Stimulated activated memory B cell treated with anti-CD40 and anti-IgM and Interleukin-4, amounts not matched to agents 10 μg/mL and 1 μg/mL and 100 μg/mL, for 72 hours (primary cell): ENCODE data around the gene PNMA1.

Experiments used
- ATAC-seq: fragments of 150-1000 bp; cut with Tn5 transposase; 2 replicates; pipeline ENCODE4 v1.10.0; 2021
- H3K27ac Mint-ChIP-seq: one replicate; pipeline ENCODE4 v1.8.0; 2022; ENCODE audit warnings: mild to moderate bottlenecking, mixed read lengths
- H3K27me3 Mint-ChIP-seq: one replicate; pipeline ENCODE4 v1.8.0; 2022; ENCODE audit warnings: mixed read lengths
- H3K36me3 Mint-ChIP-seq: one replicate; pipeline ENCODE4 v1.8.0; 2022; ENCODE audit warnings: mixed read lengths
- H3K4me1 Mint-ChIP-seq: one replicate; pipeline ENCODE4 v1.8.0; 2022; ENCODE audit warnings: mixed read lengths
- H3K4me3 Mint-ChIP-seq: one replicate; pipeline ENCODE4 v1.8.0; 2022; ENCODE audit warnings: mild to moderate bottlenecking, moderate library complexity, mixed read lengths
- H3K9me3 Mint-ChIP-seq: one replicate; pipeline ENCODE4 v1.8.0; 2022; ENCODE audit warnings: mixed read lengths

PNMA1 gene

DNA sequence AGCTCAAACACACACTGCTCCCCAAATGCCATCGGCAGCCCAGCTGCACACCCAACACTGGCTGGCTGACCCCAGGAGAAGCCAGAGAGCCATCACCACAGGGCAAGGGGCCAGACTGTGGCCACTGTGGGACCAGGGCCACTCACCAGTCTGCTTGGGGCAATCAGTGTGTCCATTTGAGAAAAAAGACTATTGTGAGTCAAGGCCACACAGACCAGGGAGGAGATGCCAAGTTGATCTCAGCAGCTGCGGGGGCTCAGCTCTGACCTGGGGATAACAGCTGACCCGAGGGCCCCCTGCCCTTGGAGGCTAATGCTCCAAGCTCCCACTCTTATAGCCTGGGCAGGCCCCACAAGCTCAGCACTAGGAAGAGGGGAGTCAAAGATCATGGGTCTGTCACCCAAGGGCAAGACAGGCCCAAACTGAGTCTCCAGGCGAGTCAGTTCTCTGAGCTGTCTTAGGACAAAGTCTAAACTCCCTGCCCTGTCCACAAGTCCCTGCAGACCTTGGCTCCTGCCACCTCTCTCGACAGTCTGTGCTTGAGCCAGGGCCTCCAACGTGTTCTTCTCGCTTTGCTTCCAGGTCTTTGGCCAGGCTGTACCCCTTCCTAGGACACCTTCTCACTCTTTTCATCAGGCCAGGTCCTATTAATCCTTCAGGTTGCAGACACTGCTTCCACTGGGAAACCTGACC, 30.1 kb upstream of the PNMA1 start:
- H3K27ac Mint-ChIP-seq, result peak overlapping the region; percentile 87
- no peak for ATAC-seq
- no peaks in the 10 kb centered on the region for H3K9me3 Mint-ChIP-seq

DNA sequence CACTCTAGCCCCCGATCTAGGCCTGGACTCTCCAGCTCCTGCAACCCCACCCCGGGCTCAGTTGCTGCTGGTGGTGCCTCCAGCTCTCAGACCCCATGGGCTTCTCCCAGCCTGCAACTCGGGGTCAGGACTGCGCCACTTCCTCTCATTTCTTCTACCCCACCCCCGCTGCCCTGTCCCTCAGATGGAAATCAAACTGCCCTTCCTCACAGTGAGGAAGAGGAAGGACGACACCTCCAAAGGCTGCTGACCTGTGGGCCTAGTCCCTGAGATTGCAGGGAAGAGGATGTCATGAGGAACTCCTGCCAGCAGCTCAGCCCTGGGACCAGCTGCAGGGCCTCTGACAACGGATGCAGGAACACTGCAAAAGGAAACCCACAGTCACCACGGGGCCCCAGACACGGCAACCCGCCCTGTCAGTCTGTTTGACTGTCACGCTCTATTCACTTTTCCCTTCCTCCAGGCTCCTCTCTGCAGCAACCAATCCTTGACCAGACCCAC, 29.3 kb upstream of the PNMA1 start:
- peaks cover 16% of the 10 kb centered on the region for H3K36me3 Mint-ChIP-seq
- peak; percentile 68 for ATAC-seq
- H3K27me3 Mint-ChIP-seq, result no peaks in the 10 kb centered on the region

More for the DNA sequence above, 30.1 kb upstream of the PNMA1 start:
- Mint-ChIP-seq H3K4me1 (peaks cover 96% of the 10 kb centered on the region), H3K4me3 (peak overlapping the region; percentile 62), H3K36me3 (peaks cover 8% of the 10 kb centered on the region), H3K27me3 (no peaks in the 10 kb centered on the region)

DNA sequence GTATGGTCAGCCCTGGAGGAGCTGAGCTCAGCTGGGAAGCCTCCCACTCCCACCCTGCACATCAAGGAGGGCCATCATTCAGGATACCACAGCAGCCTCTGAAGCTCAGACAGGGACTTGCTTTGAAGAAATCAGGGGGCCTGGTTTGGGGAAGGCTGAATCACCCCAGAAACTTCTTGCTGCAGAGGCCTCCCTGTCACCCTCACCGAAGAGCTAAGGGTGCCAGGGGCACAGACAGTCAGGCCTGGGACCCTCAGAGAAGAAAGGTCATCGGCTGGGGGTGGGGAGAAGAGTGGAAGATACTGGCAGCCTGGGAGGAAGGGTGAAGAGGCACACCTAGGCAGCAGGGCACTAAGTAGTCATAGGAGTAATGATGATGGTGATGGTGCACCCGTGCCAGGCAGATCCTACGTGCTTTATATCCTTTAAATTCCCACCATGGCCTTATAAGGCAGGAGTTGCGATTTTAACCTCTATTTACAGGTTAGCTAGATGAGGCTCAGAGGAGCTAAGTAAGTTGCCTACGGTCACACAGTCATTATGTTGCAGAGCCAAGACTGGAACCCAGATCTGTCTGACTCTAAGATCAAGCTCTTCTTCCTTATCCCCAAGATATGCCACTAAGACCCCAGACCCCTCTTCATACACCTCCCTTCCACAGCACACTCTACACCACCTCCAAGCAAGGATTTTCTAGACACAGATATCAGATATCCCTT, 28.5 kb upstream of the PNMA1 start:
- H3K27me3 Mint-ChIP-seq, result no peaks in the 10 kb centered on the region
- H3K4me1 Mint-ChIP-seq, result peaks cover 81% of the 10 kb centered on the region
- H3K36me3 Mint-ChIP-seq, result peaks cover 18% of the 10 kb centered on the region
- no peaks in the 10 kb centered on the region for H3K9me3 Mint-ChIP-seq
- peak overlapping the region; percentile 76 for H3K4me3 Mint-ChIP-seq
- H3K27ac Mint-ChIP-seq, result peak overlapping the region; percentile 87
- ATAC-seq, result no peak

More for the DNA sequence above, 29.3 kb upstream of the PNMA1 start:
- Mint-ChIP-seq H3K9me3 (no peaks in the 10 kb centered on the region), H3K4me1 (peaks cover 89% of the 10 kb centered on the region), H3K27ac (peak overlapping the region; percentile 87), H3K4me3 (peak overlapping the region; percentile 62)

DNA sequence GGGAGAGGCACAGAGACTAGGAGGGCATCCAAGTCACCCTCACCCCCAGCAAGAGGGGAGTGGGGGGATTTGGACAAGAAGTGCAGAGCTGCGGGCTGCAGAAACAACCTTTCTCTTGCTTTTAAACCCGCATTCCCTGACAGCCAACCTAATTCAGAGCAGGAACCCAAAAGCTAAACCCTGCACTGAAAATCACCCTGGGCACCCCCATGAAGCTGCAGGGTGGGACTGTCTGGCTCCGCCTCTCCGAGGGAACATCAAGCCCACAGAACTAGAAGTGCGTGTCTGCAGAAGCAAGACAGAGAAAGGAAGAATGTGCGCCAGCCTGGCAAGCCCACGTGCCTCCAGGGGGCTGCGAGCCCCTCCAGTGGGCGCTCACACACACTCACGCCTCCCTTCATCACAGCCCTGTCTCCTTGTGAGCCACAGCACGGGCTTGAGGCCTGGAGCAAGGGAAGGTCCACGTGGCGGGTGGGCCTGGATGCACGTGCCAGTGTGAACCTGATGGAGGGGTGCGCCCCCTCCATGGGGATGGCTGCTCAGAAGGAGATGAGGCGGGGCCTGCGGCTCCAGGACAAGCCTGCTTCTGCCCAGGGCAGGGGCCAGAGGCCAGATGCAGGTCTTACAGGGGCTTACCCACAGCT, 27.8 kb upstream of the PNMA1 start:
- ATAC-seq, result peak; percentile 63
- peaks cover 21% of the 10 kb centered on the region for H3K36me3 Mint-ChIP-seq
- H3K9me3 Mint-ChIP-seq, result no peaks in the 10 kb centered on the region
- peaks cover 74% of the 10 kb centered on the region for H3K4me1 Mint-ChIP-seq
- H3K27me3 Mint-ChIP-seq, result no peaks in the 10 kb centered on the region
- peak overlapping the region; percentile 87 for H3K27ac Mint-ChIP-seq
- H3K4me3 Mint-ChIP-seq, result peak overlapping the region; percentile 76

DNA sequence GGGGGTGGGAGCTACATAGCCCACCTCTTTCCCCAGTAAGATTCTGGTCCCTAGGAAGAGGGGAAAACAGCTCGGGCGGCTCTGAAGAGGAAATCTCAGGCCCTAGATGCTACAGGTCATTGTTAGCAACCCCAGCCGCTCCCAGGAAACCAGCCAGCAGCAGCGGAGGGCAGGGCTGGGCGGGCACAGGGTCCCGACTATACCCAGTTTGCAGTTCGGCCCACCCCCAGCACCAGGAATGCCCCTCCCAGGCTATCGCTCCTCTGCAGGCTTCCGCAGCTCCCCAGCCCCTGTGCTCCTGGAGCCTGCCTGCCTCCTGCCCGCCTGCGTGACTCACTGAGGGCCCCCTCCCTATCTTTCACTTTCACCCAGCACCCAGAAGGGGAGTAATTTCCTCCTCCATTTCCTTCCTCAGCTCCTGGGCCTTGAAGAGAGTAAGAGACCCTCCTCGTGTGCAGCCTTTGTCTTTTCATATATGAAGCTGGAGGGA, 27.2 kb upstream of the PNMA1 start:
- H3K36me3 Mint-ChIP-seq, result peaks cover 26% of the 10 kb centered on the region
- H3K4me3 Mint-ChIP-seq, result peak overlapping the region; percentile 76
- H3K27me3 Mint-ChIP-seq, result no peaks in the 10 kb centered on the region
- H3K9me3 Mint-ChIP-seq, result no peaks in the 10 kb centered on the region
- peak; percentile 68 for ATAC-seq
- peaks cover 68% of the 10 kb centered on the region for H3K4me1 Mint-ChIP-seq
- peak overlapping the region; percentile 87 for H3K27ac Mint-ChIP-seq

DNA sequence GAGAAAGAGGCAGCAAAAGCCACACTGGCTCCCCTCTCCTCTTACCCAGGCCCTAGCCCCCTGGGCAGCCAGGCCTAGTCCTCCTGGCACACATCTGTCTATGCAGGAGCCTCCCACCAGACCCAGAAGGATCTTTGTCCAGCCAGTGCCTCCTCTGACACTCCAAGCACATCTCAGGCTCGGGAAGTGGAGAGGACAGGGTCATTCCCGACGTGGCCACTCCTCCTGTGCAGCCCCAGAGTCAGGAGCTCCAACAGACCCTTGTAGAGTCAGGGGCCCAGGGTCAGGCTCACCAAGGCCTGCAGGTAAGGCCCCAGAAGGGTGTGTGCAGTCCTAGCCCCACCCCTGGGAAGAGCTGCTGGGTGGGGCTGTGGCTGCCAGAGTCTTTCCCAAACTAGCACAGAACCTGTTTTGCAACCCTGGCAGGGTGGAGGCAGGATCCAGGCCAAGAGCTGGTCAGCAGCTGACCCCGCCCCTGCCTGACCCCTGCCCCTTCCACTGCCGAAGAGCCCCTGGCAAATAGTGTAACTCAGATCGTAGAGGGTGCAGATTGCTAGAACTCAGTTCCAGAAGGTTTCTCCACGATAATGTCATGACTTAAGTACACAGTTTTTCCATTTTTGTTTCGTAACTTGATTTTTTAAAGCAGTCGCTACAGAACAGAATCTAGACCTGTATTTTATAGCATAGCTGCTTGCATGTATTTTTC, 26.6 kb upstream of the PNMA1 start:
- peak overlapping the region; percentile 87 for H3K27ac Mint-ChIP-seq
- H3K36me3 Mint-ChIP-seq, result peaks cover 26% of the 10 kb centered on the region
- H3K27me3 Mint-ChIP-seq, result no peaks in the 10 kb centered on the region
- H3K9me3 Mint-ChIP-seq, result no peaks in the 10 kb centered on the region
- peaks cover 62% of the 10 kb centered on the region for H3K4me1 Mint-ChIP-seq
- no peak for ATAC-seq
- H3K4me3 Mint-ChIP-seq, result peak overlapping the region; percentile 76

DNA sequence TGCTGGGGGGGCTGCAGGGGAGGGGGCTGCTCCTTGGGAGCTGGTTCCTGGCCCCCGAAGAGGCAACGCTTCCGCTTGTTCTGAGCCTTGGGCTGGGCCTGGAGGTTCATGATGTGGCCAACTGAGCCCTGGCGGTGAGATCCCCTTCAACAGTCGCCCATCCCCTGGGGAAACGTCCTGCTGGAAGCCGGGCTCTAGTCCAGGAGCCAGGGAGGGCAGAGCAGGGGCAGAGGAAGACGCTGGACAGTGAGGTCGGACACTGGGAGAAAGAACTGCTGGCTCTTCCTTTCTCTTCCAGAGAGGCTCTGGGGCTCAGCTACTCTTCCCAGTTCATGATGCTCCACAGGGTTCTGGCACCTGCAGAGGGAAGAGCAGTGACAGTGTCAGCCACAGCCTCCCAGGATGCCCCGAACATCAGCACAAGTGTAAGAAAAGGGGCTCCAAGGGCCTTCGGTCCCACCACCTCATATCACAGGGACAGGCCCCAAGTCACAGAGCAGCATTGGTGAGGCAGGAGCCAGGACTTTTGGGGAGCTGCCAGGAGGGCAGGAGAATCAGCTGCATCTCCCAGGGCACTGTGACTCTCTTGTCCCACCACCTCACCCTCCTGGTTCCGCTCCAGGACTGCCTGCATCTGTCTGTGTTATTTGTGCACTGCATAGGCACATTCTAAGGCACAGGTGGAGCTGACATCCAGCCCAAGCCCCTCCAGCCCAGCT, 25.9 kb upstream of the PNMA1 start:
- Mint-ChIP-seq H3K4me3 (no peak overlapping the region), H3K27me3 (no peaks in the 10 kb centered on the region), H3K36me3 (peaks cover 26% of the 10 kb centered on the region), H3K4me1 (peaks cover 55% of the 10 kb centered on the region), H3K27ac (peak overlapping the region; percentile 87), H3K9me3 (no peaks in the 10 kb centered on the region)
- no peak for ATAC-seq

DNA sequence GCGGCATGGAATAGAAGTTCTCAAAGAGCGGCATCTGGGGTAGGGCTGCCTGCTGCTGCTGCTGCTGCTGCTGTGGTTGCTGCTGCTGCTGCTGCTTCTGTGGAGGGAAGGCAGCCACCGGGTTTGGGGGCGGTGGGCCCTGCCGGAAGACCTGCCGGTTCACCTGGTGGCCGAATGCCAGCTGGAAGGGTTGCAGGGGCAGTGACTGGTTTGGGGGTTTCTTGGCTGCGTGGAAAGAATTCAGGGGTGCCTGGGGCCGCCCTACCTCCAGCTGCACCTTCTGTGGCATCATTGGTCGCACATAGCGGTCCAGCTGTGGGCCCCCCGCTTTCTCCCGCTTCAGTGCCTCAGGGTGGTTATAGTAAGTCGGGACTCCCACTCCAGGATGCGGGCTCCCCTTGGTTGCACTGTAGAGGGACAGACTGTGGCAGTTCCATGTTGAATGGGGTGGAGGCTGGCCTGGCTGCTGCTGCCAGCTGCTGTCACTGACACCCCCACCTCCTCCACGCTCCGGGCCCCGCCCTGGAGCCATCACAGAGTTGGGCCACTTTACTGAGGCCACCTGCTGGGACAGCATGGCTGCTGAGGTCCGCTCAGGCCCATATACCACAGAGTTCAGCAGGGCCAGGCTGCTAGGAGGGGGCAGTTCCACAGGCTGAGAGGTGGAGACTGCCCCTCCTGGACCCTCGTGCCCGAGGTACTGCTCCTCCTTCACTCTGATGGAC, 25.2 kb upstream of the PNMA1 start:
- H3K27ac Mint-ChIP-seq, result peak overlapping the region; percentile 87
- peaks cover 33% of the 10 kb centered on the region for H3K36me3 Mint-ChIP-seq
- H3K4me3 Mint-ChIP-seq, result no peak overlapping the region
- H3K27me3 Mint-ChIP-seq, result no peaks in the 10 kb centered on the region
- no peak for ATAC-seq
- no peaks in the 10 kb centered on the region for H3K9me3 Mint-ChIP-seq
- H3K4me1 Mint-ChIP-seq, result peaks cover 54% of the 10 kb centered on the region

DNA sequence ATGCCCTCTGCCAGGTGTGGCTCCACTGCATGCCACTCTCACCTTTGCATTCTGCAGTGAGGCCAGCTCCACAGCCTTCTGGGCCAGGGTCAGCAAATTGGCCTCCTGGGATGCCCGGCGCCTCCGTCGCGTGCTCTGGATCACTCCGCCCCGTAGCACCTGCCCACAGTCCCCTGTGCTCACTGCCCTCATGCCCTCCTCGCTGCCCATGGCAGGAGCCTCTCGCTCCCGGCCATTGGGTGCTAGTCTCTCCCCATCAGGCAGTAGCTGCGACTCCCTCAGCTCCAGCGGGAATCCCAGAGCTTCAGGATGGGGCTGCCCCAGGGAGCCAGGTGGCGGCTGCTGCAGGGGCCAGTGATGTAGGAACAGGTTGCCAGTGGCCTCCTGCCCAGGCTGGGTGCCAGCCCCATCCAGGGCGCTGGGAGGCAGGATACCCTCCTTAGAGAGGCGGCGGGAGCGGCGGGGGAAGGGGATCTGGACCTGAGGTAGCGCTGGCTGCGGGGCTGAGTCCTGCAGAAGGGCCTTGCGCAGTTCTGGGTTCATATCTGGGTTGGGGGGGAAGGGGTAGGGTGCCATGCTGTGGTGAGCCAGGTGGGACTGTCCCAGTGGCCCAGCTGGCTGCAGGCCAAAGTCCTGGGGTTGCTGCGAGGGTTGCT, 24.5 kb upstream of the PNMA1 start:
- no peaks in the 10 kb centered on the region for H3K27me3 Mint-ChIP-seq
- peak overlapping the region; percentile 87 for H3K27ac Mint-ChIP-seq
- no peak for ATAC-seq
- no peaks in the 10 kb centered on the region for H3K9me3 Mint-ChIP-seq
- peaks cover 47% of the 10 kb centered on the region for H3K4me1 Mint-ChIP-seq
- peaks cover 35% of the 10 kb centered on the region for H3K36me3 Mint-ChIP-seq
- no peak overlapping the region for H3K4me3 Mint-ChIP-seq

DNA sequence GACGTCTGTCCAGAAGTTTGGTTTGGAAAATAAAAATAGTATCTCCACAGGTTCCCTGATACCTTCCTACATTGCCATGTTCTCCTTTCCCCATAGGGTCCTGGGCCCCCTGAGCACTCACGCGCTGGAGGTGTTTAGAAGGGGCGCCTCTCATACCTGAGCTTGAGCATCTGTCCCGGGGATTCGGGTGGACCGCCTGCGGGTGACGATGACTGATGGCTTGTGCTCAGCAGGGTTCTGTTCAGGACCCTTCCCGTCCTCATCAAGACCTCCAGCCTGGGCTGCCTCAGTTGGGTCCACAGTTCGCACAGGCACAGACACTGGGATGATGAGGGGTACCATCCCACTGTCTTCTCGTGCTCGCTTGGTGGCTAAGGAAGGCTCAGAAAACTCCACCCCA, 22.7 kb upstream of the PNMA1 start:
- no peaks in the 10 kb centered on the region for H3K27me3 Mint-ChIP-seq
- no peak for ATAC-seq
- peaks cover 35% of the 10 kb centered on the region for H3K36me3 Mint-ChIP-seq
- H3K4me3 Mint-ChIP-seq, result no peak overlapping the region
- no peaks in the 10 kb centered on the region for H3K9me3 Mint-ChIP-seq
- peaks cover 35% of the 10 kb centered on the region for H3K4me1 Mint-ChIP-seq
- no peak overlapping the region for H3K27ac Mint-ChIP-seq

DNA sequence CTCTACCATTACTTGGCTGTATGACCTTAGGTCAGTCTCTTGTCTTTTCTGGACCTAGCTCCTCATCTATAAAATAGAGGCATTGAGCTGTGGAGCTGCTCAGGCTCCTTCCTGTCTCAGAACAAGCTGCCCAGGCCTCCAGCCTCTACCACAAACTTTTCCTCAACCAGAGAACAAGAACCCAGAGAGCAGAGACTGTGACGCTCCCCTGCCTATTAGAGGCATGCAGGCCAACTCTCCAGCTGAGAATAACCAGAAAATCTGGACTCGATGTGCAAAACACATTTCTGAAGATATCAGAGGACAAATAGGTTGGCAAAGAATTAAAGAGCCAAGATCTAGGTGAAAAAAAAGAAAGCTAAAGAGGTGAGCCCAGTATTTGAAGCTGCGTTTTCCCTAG, 17.8 kb upstream of the PNMA1 start:
- H3K36me3 Mint-ChIP-seq, result peaks cover 45% of the 10 kb centered on the region
- H3K9me3 Mint-ChIP-seq, result no peaks in the 10 kb centered on the region
- peak overlapping the region; percentile 64 for H3K27ac Mint-ChIP-seq
- peaks cover 39% of the 10 kb centered on the region for H3K4me1 Mint-ChIP-seq
- ATAC-seq, result no peak
- H3K27me3 Mint-ChIP-seq, result no peaks in the 10 kb centered on the region
- H3K4me3 Mint-ChIP-seq, result no peak overlapping the region

DNA sequence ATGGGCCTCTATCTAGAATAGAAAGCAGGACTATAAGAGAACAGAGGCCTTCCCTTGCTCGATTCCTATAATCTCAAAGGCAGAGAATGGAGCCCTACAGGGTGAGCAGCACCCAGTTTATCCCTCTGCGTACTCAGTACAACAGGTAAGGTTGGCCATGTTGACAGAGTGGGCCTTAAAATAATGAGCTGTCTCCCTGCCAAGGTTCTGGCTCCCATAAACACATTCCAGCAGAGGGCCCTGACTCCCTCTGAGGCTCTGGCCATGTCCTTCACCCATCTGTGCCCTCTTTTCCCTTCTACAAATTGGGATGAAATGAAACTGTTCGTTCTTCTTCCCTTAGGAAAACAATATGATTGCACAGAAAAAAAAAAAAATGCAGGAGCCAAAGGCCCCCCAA, 16.9 kb upstream of the PNMA1 start:
- no peak for ATAC-seq
- Mint-ChIP-seq H3K36me3 (peaks cover 45% of the 10 kb centered on the region), H3K27me3 (no peaks in the 10 kb centered on the region), H3K9me3 (no peaks in the 10 kb centered on the region), H3K27ac (no peak overlapping the region), H3K4me1 (peaks cover 43% of the 10 kb centered on the region), H3K4me3 (no peak overlapping the region)

DNA sequence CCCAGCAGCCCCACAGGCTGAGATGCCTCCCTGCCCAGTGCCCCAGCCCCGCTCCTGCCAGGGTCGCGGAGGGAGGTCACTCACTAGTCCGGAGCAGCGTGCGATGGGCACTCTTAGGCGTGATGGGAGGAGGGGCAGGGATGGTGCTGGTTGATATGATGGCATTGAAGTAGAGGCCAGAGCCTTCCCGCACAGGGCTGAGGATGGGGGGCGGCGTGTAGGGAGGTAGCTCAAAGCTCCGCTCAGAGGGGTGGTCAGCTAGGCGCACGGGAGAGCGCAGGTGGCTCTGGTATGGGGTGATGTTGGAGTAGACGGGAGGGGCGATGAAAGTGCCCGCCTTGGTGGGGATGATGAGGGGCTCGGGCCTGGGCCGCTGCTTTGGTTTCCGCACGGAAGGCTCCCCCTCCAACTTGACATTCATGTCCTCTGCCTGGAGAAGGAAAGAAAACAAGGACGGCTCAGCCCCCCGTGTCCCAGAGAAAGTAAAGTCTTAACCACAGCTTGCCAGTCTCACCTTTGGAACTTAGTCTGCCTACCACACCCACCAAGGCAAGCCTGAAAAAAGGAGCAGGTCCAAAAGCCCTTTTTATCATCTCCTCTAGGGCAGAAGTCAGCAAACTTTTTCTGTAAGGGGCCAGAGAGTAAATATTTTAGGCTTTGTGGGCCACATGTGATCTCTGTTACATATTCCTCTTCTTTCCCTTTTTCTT, 15.5 kb upstream of the PNMA1 start:
- peaks cover 53% of the 10 kb centered on the region for H3K36me3 Mint-ChIP-seq

More for the DNA sequence above, 15.5 kb upstream of the PNMA1 start:
- Mint-ChIP-seq H3K4me3 (no peak overlapping the region), H3K27ac (peak overlapping the region; percentile 68), H3K27me3 (no peaks in the 10 kb centered on the region), H3K9me3 (no peaks in the 10 kb centered on the region), H3K4me1 (peaks cover 50% of the 10 kb centered on the region)
- no peak for ATAC-seq
